Stimulated activated naive CD8-positive, alpha-beta T cell treated with anti-CD3 and anti-CD28 coated beads, Interleukin-15, Interleukin-2, amounts not matched to agents 100 U/mL and 50 U/mL, for 24 hours (primary cell): ENCODE measurements around the gene MVD.

ENCODE experiments used
- ATAC-seq: fragments of 150-1000 bp; cut with Tn5 transposase; one replicate; pipeline ENCODE4 v1.10.0; 2021
- DNase-seq: peaks from one replicate; pipeline ENCODE4 v3.0.0; 2021

MVD gene

DNA sequence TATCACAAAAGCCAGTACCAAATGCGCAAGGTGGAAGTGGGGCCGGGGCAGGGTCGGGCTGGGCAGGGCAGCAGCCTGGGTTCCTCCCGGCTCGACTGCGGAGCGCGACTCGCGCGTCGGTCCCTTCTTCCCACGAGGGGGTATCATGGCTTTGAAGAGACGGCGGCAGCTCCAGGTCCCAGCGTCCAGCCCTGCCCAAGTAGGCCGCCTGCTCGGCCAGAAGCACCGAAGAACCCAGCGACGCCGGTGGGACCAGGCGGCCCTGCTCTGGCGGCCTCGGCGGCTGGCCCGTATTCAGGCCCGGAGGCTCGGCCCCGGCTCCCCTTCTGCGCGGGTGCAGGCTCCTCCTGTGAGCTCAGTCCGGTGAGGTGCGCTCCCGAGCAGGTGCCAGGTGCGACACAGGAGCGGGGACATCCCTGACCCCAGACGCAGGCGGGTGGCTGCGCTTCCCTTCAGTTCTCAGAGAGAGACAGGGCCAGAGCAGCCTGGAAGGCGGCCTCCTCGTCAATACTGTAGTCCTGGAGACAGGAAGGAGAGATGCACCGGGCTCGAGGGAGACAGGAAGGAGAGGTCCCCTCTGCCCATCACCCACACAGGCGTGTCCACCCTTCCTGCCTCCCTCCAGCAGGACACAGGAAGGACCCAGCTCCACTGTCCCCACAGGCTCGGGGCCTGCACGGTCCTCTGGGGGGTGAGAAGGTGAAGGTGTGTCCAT, 34.4 kb upstream of the MVD start:
- no peak for ATAC-seq

DNA sequence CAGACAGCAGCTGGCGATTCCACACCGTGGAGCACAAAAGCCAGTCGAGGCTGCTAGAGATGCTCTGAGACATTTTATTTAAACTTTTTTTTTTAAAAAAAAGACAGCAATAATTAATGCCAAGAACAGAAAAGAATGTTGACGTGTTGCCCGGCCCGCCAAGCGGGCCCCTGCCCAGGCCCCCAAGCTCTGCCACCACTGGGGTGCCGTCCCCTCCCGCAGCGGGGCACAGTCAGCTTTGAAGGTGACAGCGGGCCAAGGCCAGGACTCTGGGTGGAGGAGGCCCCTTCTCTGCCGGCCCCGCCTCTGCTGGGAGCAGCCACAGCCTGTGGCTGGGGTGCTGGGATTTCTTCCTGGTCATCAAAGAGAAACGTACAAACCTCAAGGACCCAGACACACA, 33.5 kb upstream of the MVD start:
- no peak for ATAC-seq
- DNase-seq, result no peak

More for the DNA sequence above, 34.4 kb upstream of the MVD start:
- no peak for DNase-seq

DNA sequence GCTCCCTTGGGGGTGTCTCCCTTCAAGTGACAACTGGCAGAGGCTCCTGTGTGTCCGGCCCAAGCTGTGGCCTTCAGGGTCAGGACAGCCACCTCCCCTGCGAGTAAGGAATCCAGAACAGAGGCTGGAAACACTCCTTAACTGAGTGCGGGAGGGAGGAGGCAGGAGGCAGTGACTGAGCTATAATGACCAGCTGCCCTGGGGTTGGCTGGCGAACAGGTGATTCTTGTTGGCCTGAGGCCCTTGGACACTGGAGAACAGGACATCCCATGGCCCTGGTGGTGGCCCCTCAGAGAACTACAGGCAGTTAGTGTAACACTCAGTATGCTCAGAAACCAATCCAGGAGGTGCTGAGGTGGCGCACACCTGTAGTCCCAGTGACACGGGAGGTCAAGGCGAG, 32.9 kb upstream of the MVD start:
- no peak for ATAC-seq
- DNase-seq, result no peak

DNA sequence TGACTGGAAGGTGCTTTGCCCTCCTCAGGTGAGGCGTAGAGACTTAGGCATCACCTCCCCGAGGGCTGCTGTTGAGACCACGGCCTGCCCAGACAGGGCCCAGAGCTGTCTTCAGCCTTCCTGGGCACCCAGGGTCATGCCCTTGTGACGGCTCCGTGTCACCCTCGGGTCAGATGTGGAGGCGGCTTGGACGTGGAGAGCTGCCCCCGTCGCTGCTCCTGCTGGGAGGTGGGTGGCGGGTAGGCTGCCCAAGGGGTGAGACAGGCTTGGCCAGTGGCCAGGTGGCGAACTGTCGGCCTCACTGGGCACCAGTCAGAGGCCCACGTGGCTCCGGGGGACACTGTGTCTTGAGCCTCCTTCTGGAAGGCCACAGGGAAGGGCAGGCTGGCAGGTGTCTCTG, 32.3 kb upstream of the MVD start:
- ATAC-seq (no peak), DNase-seq (no peak)

DNA sequence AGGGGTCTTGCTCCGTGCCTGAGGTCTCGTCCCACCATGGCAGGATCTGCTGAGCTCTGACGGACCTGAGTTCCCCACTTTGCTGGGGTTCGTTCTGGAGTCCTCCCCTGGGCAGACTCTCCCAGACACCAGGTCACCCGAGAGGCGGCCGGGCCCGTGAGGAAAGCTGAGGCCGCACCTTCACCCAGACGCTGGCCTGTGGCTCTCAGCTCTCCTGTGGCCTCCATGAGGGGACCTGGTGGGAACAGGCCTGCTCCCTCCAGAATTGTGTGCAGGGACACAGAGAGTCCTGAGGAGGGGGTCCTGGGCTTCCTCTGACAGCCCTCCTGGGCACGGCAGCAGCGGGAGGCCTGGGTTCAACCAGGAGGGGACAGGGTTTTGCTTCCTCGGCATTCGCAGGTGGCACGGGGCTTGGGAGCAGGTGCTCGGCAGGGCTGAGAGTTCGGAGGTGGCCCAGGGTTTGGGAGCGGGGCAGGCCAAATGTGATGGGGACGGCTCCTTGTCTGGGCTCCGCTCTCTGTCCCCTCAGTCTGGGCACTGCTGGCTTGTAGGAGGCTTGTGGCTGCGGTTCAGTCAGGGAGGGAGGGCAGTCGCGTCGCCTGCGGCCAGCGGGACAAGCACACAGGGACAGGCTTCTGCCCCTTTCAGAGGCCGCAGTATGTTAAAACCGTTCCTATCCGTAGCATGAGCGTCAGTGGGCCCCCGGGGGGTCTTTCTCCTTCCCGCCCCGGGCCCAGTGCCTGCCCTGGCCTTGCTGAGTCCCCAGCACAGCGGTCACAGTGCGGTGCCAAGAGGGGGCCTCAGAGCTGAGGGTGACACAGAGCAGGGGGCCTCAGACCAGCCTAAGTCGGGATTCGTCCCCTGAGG, 31.6 kb upstream of the MVD start:
- DNase-seq (no peak), ATAC-seq (no peak)

DNA sequence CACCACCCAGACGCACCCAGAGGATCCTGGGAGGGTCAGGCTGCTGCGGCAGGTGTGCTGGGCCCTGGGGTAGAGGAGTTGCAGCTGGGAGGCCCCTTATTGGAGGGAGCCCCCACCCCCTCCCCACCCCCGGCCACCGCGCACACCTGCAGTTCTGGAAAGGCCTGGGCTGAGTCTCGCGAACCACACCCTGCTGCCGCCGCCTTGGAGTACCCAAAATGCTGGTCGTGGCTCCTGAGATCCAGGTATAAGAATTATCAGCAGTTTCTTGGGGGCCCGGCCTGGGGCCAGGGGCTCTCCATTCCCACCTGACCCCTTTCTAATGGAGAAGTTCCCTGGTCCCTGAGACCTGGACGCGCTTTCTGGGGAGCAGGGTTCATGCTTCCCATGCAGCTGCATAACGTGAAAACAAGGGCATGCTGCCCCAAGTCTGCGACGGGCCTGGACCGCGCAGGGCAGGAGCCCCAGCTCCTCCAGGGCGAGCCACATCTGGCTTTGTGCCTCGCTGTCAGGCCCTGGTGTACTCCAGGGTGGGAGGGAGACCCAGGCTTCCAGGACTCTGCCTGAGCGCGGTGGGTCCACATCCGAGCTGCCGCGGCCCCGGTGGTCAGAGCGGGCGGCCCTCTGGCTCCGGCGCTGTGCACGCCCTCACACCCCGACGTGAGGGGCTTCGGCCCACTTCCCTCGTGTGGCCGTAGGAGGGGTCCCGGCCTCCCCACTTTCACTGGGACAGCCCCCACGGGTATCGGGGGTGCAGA, 30.7 kb upstream of the MVD start:
- no peak for DNase-seq

DNA sequence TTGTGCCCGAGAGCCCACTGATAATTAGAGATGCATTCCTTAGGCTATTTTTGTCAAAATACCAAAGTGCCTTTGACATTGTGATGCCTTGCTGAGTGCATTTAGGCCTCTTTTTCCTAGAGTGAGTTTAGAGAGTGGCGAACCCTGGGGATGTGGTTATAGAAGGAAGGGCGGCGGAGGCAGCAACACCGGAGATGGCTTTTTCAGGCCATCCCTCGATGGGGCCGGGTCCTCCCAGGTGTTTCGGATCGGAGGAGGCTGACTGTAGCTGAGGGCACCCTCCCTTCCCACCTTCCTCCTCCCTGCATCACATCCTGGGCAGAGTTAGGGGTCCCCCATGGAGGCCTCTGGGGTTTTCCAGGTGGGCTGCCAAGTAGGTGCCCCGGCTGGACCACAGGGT, 30.0 kb upstream of the MVD start:
- no peak for ATAC-seq
- DNase-seq, result no peak

More for the DNA sequence above, 30.7 kb upstream of the MVD start:
- ATAC-seq, result no peak

DNA sequence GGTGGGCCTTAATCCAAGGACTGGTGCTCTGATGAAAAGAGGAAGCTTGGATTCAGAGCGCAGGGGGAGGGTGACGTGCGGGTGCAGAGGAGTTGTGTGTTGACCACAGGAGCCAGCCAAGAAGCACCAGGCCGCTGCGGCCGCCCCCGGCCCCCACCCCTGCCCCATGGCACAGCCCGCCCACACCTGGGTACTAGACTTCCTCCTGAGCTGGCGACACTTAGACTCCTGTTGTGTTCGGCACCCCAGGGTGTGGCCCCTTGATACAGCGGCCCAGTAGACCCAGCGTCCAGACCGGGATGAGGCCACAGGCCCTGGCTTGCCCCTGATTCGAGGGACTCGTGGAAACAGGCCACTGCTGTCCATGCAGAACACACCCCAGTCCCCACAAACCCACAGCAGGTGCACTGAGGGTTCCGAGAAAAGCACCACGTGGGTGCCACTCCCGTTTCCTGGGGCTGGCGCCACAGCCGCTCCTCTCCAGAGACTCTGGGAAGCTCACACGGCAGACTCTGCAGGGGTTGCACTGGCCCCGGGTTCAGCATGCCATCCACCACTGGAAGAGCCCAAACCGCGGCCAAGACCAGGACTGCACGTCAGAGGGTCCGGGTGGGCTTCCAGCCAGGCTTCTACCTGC, 29.2 kb upstream of the MVD start:
- DNase-seq (peak; percentile 40), ATAC-seq (peak; percentile 19)

DNA sequence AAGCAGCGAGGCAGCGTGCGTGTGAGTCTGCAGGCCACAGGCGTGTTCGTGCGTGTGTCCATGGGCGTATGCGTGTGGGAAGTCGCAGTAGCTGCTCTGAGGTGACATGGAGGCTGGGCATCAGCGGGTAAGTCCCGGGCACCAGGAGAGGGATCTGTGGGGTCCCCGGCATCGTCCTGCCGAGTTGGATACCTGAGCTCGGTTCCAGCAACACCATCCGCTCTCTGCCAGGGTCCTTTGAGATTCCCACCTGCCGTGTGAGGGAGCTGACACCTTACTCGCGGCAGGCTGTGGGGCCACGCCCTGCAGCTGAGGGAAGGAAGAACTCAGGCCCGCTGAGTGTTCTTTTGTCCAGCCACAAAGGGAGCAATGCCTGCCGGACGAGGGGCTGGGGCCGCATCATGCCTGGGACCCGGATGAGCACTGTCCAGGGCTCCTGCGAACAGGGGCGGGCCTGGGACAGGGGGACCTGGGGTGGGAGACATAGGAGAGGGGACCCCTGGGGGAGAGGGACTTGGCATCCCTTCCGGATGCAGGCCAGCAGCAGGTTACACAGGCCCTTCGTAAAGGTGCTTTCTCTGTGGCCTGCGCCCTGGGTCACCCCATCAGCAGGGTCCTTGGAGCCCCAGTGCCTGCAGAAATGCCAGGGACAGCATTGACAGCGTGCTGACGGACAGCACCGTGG, 28.4 kb upstream of the MVD start:
- no peak for DNase-seq
- no peak for ATAC-seq

DNA sequence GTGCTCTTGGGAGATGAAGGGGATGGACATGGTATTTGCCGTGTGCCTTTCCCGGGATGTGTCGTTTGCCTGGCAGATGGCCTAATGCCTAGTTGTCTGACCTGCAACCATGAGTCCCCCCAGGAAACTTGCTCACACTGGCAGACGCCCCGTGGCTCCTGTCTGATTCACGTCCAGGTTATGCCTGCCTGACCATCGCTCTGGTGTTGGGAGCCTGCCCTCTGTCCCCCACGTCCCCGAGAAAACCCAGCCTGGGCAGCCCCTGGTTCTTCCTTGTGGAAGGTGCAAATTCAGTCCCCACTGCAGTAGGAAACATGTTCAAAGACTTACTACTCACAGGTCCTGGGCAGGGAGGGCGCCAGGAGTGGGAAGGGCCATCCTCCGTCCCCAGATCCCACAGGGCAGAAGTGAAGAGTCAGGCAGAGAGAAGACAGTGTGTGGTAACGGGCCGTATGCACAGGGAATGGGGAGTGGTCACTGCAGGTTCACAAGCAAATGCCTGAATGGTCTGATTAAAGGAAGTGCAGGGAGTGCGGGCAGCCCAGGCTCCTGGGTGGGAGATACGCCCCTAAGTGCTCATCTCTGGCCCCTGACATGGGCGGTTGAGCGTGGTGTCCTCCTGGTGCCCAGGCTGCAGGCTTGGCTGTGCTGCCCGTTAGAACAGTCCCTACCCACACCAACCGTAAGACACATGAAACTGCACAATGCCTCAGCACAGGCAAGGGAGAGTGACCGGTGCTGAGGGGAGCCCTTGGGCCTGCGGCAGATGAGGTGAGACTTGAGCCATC, 27.6 kb upstream of the MVD start:
- ATAC-seq, result no peak
- DNase-seq, result no peak

DNA sequence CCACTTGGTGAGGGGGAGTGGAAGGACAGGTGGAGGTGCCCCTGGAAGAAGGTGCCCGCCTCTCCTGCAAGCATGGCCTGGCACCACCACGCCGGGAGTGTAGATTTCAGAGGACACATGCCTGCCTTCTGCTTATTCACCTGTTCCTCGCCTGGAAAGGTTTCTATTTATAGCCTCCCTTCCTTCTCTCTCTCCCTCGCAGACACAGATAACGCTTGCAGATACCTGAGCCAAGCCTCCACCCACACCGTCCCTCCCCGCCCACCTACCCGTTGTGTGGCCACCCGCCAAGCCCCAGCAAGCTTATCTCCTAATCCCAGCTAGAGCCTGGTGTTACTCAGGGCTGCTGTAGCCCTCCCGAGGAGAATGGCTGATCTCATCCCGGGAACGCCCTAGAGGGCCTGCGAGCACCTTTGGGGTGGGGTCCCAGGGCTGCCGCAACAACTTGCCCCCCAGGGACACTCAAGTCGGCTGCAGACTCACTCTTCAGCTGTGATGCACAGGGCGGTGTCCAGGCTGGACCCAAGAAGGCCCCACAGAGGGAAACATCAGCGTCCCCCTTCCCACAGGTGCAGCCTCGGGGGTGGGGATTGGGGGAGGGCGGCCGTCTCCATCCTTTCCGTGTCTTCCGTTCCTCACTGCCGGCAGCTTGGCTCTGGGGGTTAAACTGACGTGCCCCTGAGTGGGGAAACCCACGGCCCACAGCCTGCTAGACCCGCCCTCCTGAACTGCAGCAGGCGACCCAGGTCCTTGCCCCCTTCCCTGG, 25.3 kb upstream of the MVD start:
- DNase-seq, result no peak
- ATAC-seq, result no peak

DNA sequence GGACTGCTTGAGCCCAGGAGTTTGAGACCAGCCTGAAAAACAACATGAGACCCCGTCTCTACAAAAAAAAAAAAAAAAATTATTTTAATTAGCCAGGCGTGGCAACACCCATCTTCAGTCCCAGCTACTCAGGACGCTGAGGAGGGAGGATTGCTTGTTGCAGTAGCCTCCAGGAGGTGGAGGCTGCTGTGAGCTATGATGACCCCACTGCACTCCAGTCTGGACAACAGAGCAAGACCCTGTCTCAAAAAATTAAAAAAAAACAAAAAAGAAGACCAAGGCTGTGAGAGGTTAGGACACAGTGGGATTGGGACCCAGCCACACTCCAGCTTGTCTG, 24.8 kb upstream of the MVD start:
- ATAC-seq, result no peak

DNA sequence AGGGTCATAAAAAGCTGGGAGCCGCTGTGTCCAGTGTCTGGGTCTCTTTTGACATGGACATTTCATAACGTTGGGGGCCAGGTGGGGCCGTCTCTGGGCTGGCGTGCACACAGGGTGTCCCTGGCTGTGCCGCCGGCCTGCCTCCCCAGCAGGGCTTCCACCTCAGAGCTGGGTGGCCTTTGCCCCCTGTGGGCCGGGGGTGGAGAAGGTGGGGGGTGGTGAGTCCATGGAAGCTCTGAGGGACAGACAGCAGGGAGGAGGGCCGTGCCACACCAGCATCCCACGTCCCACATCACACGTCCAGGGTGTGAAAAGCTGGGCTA, 24.3 kb upstream of the MVD start:
- no peak for ATAC-seq
- DNase-seq, result no peak

More for the DNA sequence above, 24.8 kb upstream of the MVD start:
- DNase-seq, result no peak

DNA sequence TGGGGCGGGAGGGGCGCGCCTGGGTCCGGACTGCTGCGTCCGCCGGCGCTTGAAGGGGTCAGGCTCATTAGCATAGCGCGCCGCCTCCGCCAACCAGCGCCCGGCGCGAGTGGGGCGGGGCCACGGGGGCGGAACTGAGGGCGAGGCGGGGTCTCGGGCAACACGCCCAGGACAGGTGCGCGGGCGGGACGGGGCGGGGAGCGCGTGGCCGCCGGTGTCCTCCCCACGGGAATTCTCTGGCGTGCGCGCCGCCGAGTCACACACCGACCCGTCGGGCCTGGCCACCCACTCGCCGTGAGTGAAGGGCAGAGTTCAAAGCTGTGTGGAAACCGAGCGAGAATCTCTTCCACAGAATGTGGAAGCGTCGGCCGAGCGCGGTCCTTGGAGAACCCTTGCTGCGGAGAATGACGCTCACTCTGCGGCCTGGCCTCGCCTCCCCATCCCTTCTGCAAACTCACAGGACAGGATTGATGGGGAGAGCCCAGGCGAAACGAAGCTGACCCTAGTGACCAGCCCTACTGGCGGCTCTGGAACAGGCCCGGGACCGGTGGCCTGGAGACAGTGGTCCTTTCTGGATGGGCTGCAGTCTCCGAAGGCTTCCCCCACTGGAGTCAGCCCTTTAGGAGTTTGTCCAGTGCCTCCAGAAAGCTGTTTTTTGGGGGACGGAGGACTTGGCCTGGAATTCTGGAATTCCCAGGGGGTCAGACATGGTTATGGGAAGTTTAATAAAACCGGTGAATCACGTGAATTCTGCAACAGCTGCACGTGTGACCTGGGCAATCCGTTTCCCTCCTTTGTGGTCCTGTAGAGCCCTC, 23.8 kb upstream of the MVD start, which contains the start of gene SNAI3:
Gene SNAI3 (minus strand): TSS at position 69 of the 815 bp plus-strand sequence. CDS start 101 bp downstream, outside the sequence.
- DNase-seq (peak; percentile 93), ATAC-seq (peak; percentile 80)

DNA sequence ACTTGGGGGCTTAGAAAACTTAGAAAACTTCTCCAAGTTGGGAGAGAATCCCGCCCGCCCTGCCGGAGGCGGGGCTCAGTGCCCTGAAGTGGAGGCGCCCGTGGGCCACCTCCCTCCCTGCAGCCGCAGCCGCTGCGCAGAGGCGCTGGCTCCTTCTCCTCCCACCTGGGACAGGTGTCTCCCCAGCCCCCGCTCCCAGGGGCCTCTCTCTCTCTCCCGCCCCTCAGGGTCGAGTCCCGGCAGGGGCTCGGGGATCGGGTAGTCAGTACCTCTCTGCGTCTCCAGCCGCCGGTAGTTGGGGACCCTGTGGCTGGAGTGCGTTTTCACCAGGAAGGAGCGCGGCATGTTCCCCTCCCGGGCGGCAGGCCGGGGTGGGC, 23.2 kb upstream of the MVD start:
- DNase-seq (peak; percentile 48), ATAC-seq (peak; percentile 5)

DNA sequence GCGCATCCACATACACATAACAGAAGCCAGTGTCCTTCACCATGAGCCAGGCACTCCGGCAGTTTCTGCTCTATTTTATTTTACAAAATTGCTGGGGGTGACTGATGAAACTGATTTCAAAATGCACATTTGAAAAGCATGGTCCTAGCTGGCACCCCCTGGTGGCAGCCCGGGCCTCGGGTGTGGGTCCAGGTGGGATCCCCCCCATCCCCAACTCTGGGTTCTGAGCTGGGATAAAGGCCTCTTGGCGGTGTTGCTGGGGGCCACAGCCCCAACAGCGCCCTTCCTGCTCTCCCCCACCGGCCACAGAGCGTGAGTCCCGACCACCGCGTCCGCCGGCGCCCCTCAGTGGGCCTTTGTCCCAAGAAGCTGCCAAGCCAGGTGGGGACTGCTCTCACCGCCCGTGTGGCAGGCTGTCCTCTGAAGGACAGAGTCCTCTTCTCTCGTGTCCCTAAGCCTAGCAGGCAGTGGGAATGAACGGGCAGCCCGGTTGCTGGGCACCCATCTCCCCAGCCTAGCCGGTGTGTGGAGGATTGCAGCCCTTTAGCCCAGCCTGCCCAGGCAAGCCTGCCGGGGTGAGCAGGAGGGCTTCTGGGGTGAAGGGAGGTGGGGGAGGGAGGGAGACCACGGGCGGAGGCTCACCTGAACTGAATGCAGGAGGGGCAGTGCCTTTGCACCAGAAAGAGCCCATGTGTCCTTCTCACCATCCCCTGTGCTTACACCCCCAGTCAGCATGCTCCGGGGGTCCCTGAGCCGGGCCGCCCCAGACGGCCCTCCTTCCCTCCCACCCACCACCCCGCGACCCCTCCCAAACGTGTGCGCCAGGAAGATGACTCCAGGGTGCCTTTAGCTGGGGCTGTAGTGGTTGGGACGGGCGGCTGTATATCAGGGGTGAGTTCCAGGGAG, 22.5 kb upstream of the MVD start:
- ATAC-seq (peak; percentile 34), DNase-seq (peak; percentile 81)

DNA sequence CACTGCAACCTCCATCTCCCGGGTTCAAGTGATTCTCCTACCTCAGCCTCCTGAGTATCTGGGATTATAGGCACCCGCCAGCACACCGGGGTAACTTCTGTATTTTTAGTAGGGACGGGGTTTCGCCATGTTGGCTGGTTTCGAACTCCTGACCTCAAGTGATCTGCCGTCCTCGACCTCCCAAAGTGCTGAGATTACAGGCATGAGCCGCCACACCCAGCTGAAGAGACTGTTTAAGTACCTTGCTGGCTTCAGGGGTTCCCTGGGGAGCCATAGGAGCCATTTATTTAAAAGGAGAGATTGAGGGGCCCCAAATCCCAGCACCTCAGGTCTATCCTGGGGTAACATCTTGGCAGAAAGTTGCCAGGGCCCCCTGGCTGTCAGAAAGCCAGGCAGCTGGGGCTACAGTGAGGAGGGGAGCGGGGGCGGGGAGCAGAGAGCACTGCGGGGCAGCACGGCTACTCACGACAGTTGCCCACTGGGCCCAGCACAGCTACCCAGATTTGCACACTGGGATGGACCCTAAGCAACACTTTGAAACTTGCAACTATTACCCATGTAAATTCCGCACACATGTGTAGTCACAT, 21.8 kb upstream of the MVD start:
- ATAC-seq, result no peak
- no peak for DNase-seq
